Endothelial cell of umbilical vein (primary cell): ENCODE data around the gene MOB2. TPM values are rescaled to one million over a fixed set of nuclear protein-coding genes. Genes with fewer than 3 reads are reported as not detected.

Source experiments
- BruUV-seq: library from RNA; stranded (reverse); fragments of 400-500 nt; replicated peaks from 2 replicates; lab custom pipeline; 2021; lab: Mats Ljungman, UMichigan
- CTCF ChIA-PET: fragments of 300-600, 350-600 bp; sonication (Branson Sonifier 250); formaldehyde crosslinking; loops from one replicate; lab custom pipeline; 2021; ENCODE audit warnings: antibody characterized with exemption, inconsistent platforms; lab: Charles Lee
- POLR2A ChIA-PET: fragments of 300-600, 350-600 bp; sonication (Branson Sonifier 250); formaldehyde crosslinking; loops from one replicate; lab custom pipeline; 2021; ENCODE audit warnings: antibody characterized with exemption, inconsistent platforms; lab: Charles Lee
- DNase-seq: peaks from one replicate; pipeline ENCODE4 v3.0.0-alpha.2; 2011; ENCODE audit warnings: low read depth, low spot score
- FAIRE-seq: peaks from 2 replicates; lab custom pipeline; 2011; peaks lifted over from hg19 to GRCh38; lab: Jason Lieb, UNC
- H2AFZ ChIP-seq: 2 replicates; pipeline ENCODE4 v1.6.0; 2012; ENCODE audit warnings: low read depth, low read length, control low read depth, inconsistent platforms
- H3K27ac ChIP-seq: 2 replicates; pipeline ENCODE4 v1.5.1; 2011; ENCODE audit warnings: low read depth, mild to moderate bottlenecking, control low read depth, low read length, moderate library complexity; ENCODE audit not compliant: insufficient read depth
- H3K27me3 ChIP-seq, 2 experiments: 2 replicates each; pipeline versions ENCODE4 v1.6.0 to v1.6.1; 2011; ENCODE audit warnings: low read length in 2 of 2, mixed read lengths in 1 of 2; ENCODE audit not compliant: control insufficient read depth in 2 of 2, insufficient read depth in 2 of 2
- H3K36me3 ChIP-seq, 2 experiments: 2 replicates in 1 of 2; 3 replicates in 1 of 2; pipeline ENCODE4 v1.5.1; 2011; ENCODE audit warnings: low read length in 2 of 2, mild to moderate bottlenecking in 1 of 2, moderate library complexity in 1 of 2; ENCODE audit not compliant: control insufficient read depth in 2 of 2, insufficient read depth in 2 of 2; ENCODE audit errors: extremely low read depth in 1 of 2
- H3K4me1 ChIP-seq: 3 replicates; pipeline ENCODE4 v1.5.1; 2011; ENCODE audit warnings: mild to moderate bottlenecking, low read length; ENCODE audit not compliant: control insufficient read depth, insufficient read depth; ENCODE audit errors: extremely low read depth
- H3K4me2 ChIP-seq: 2 replicates; pipeline ENCODE4 v1.6.1; 2011; ENCODE audit warnings: low read length, control low read depth, mixed read lengths; ENCODE audit not compliant: insufficient read depth
- H3K4me3 ChIP-seq, 3 experiments: fragments of 200-600 bp in 1 of 3; sonication (generic), shearing (Covaris generic) in 1 of 3; replicated peaks in 1 of 3; 2 replicates each; pipeline ENCODE4 v1.5.1; 2011 to 2016; ENCODE audit warnings: control low read depth in 3 of 3, low read length in 3 of 3, mild to moderate bottlenecking in 2 of 3, inconsistent platforms in 1 of 3, low read depth in 1 of 3, moderate library complexity in 1 of 3; ENCODE audit not compliant: insufficient read depth in 1 of 3
- H3K79me2 ChIP-seq: 2 replicates; pipeline ENCODE4 v1.6.0; 2012; ENCODE audit warnings: low read length, inconsistent platforms; ENCODE audit not compliant: control insufficient read depth, insufficient read depth
- H3K9ac ChIP-seq: replicated peaks from 2 replicates; pipeline ENCODE3; 2011; ENCODE audit warnings: low read length, control low read depth; ENCODE audit not compliant: insufficient read depth; ENCODE audit errors: extremely low read depth
- H3K9me1 ChIP-seq: replicated peaks from 3 replicates; pipeline ENCODE4 v1.6.0; 2011; ENCODE audit warnings: mild to moderate bottlenecking, low read length; ENCODE audit not compliant: control insufficient read depth, insufficient read depth; ENCODE audit errors: extremely low read depth
- H3K9me3 ChIP-seq: replicated peaks from 2 replicates; pipeline ENCODE4 v1.5.1; 2012; ENCODE audit warnings: low read length, inconsistent platforms; ENCODE audit not compliant: control insufficient read depth, insufficient read depth
- H4K20me1 ChIP-seq: replicated peaks from 2 replicates; pipeline ENCODE3; 2011; ENCODE audit warnings: mild to moderate bottlenecking, low read length; ENCODE audit not compliant: control insufficient read depth, insufficient read depth; ENCODE audit errors: extremely low read depth
- EZH2 ChIP-seq: IDR thresholded peaks from 2 replicates; pipeline ENCODE4 v1.6.1; 2012; ENCODE audit warnings: borderline replicate concordance, low read depth, mild to moderate bottlenecking, moderate library complexity, low read length, inconsistent platforms; ENCODE audit not compliant: severe bottlenecking
- FOS ChIP-seq: IDR thresholded peaks from 2 replicates; pipeline ENCODE4 v1.6.1; 2011; ENCODE audit warnings: mild to moderate bottlenecking, low read length, moderate library complexity, borderline replicate concordance; ENCODE audit not compliant: insufficient read depth
- GATA2 ChIP-seq: IDR thresholded peaks from 2 replicates; pipeline ENCODE4 v1.7.0; 2011; ENCODE audit warnings: low read depth, mild to moderate bottlenecking, moderate library complexity, mixed read lengths, low read length; ENCODE audit not compliant: insufficient read length, insufficient read depth
- JUN ChIP-seq: IDR thresholded peaks from 2 replicates; pipeline ENCODE4 v1.6.1; 2011; ENCODE audit warnings: borderline replicate concordance, low read depth; ENCODE audit not compliant: insufficient read length, insufficient read depth
- MYC ChIP-seq: IDR thresholded peaks from one replicate; pipeline ENCODE4 v1.6.1; 2011; ENCODE audit warnings: mild to moderate bottlenecking, low read depth, low read length
- POLR2AphosphoS5 ChIP-seq: IDR thresholded peaks from 2 replicates; pipeline ENCODE4 v1.6.1; 2012; ENCODE audit warnings: low read depth, mild to moderate bottlenecking, control low read depth, low read length, moderate library complexity; ENCODE audit not compliant: insufficient read depth
- dilution Hi-C: fragments of 300-500 bp; cut with MboI; formaldehyde crosslinking; loops from one replicate; pipeline ENCODE4 v1.15.0; 2019; ENCODE audit warnings: low sequenced_read_pairs; ENCODE audit not compliant: extremely low pct_ligation_motif_present
- intact Hi-C: fragments of 100-400 bp; cut with micrococcal nuclease; formaldehyde crosslinking; loops from one replicate; pipeline ENCODE4 v1.10.0; 2022
- polyA plus RNA-seq, 4 experiments: library from polyadenylated mRNA; depleted of rRNA in 3 of 4; stranded (reverse) in 3 of 4; unstranded in 1 of 4; fragments of >200 nt; gene quantifications; 2 replicates each; pipeline versions ENCODE4 v1.2.1 to v1.2.3, GENCODE V29; 2011 to 2012; ENCODE audit warnings: missing spikeins in 1 of 4
- total RNA-seq: library from RNA; stranded (reverse); gene quantifications from 2 replicates; pipeline ENCODE4 v1.2.3, GENCODE V29; 2021
- TF ChIP-seq, protein P1 (sequence below), 2 donors: IDR thresholded peaks; 1 replicate in 1 of 2; 2 replicates in 1 of 2; pipeline ENCODE4 v1.5.1; 2011; ENCODE audit warnings: low read length in 2 of 2, mild to moderate bottlenecking in 2 of 2, moderate library complexity in 2 of 2, control low read depth in 1 of 2, inconsistent platforms in 1 of 2, low read depth in 1 of 2; ENCODE audit not compliant: insufficient read depth in 1 of 2; ENCODE audit errors: extremely low read depth in 1 of 2
- TF ChIP-seq, protein P2 (sequence below): IDR thresholded peaks from 2 replicates; pipeline ENCODE4 v1.6.1; 2011; ENCODE audit not compliant: insufficient read depth, insufficient read length

The MOB2 gene
- total and polyA plus RNA-seq, 2 donors (not counting 3 experiments of a cell fraction or from before 2014, with no cell fraction given) = 38.2 to 50.6 TPM

- dilution Hi-C loops = no loop called here
- CTCF ChIA-PET = interaction anchor here (1.1 to 2.4 kb wide), 2 partner anchors 53 kb away, joined by 7 to 8 read pairs; no protein-coding TSS in a partner anchor
- FAIRE-seq (no peak), DNase-seq (no peak)
- Histone ChIP-seq H3K4me3 (no peak overlapping the region), H3K9me3 (no peaks in the 10 kb centered on the region), H4K20me1 (no peaks in the 10 kb centered on the region), H3K27me3 (no peaks in the 10 kb centered on the region), H3K4me2 (no peak overlapping the region), H2AFZ (no peak overlapping the region), H3K9me1 (no peaks in the 10 kb centered on the region), H3K36me3 (no peaks in the 10 kb centered on the region), H3K4me1 (no peaks in the 10 kb centered on the region), H3K27ac (no peak overlapping the region), H3K79me2 (peaks cover 18% of the 10 kb centered on the region), H3K9ac (no peak overlapping the region)
- POLR2A ChIA-PET = no interaction called here
- intact Hi-C loops = no loop called here
- no TSS peak for BruUV-seq
- no peak for TF ChIP-seq POLR2AphosphoS5
- TF ChIP-seq MYC = no peak
- no peak for TF ChIP-seq FOS
- TF ChIP-seq GATA2 = no peak
These were observed 35.0 kb upstream of the MOB2 start for GRCh38 chr11:1521382-1522080.

DNA sequence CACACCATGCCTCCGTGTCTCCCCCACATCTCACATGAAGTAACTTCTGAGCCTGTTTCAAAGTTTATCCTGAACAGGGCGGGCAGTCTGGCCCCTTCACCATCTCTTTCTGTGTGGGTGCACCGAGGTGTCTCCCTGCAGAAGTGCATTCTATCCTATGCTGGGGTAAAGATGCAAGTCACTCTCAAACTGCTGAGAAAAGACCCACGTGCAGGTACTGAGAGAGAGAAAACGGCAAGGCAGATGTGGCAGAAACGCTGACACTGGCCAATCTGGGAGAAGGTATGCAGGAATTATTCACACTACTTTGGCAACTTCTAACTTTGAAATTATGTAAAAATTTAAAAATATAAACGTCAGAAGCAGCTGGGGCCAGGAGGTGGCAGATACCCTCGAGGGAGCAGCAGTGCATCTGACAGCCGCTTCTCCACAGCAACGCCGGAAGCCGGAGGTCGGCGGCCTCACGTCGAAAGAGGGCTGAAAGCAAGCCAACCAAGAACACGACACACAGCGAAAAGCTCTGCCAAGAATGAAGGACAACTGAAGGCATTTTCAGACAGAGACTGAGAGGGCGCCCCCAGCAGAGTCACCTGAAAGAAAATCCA lies 34.2 kb upstream of the MOB2 start:
- ChIA-PET POLR2A (no interaction called here), CTCF (interaction anchor here (1.1 kb wide), 1 partner anchor 54 kb away, joined by 7 read pairs; no protein-coding TSS in a partner anchor)
- H3K27me3 ChIP-seq = no peaks in the 10 kb centered on the region
- BruUV-seq = no TSS peak
- no peak overlapping the region for H3K27ac ChIP-seq
- no peaks in the 10 kb centered on the region for H3K4me1 ChIP-seq
- H3K4me3 ChIP-seq = no peak overlapping the region
- no peaks in the 10 kb centered on the region for H3K9me1 ChIP-seq
- intact Hi-C loops (no loop called here), dilution Hi-C loops (no loop called here)
- TF ChIP-seq, protein P1, sequence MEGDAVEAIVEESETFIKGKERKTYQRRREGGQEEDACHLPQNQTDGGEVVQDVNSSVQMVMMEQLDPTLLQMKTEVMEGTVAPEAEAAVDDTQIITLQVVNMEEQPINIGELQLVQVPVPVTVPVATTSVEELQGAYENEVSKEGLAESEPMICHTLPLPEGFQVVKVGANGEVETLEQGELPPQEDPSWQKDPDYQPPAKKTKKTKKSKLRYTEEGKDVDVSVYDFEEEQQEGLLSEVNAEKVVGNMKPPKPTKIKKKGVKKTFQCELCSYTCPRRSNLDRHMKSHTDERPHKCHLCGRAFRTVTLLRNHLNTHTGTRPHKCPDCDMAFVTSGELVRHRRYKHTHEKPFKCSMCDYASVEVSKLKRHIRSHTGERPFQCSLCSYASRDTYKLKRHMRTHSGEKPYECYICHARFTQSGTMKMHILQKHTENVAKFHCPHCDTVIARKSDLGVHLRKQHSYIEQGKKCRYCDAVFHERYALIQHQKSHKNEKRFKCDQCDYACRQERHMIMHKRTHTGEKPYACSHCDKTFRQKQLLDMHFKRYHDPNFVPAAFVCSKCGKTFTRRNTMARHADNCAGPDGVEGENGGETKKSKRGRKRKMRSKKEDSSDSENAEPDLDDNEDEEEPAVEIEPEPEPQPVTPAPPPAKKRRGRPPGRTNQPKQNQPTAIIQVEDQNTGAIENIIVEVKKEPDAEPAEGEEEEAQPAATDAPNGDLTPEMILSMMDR (IDR thresholded peaks at IDR 0.05; ENCODE audit: extremely low read depth in 1 of 2, insufficient read depth in 1 of 2, low read depth in 1 of 2, low read length in 2 of 2) = no peak
- no peak for TF ChIP-seq EZH2
- no peak for TF ChIP-seq MYC
- no peak for TF ChIP-seq FOS
- no peak for TF ChIP-seq JUN
- TF ChIP-seq, protein P2, sequence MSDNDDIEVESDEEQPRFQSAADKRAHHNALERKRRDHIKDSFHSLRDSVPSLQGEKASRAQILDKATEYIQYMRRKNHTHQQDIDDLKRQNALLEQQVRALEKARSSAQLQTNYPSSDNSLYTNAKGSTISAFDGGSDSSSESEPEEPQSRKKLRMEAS = no peak
- TF ChIP-seq GATA2 = no peak
- H2AFZ ChIP-seq = no peak overlapping the region
- no peak overlapping the region for H3K4me2 ChIP-seq
- H3K79me2 ChIP-seq = peaks cover 15% of the 10 kb centered on the region
- no peaks in the 10 kb centered on the region for H3K36me3 ChIP-seq
- no peak for FAIRE-seq
- no peak for DNase-seq
- H3K9me3 ChIP-seq = no peaks in the 10 kb centered on the region
- H4K20me1 ChIP-seq = no peaks in the 10 kb centered on the region
- H3K9ac ChIP-seq = no peak overlapping the region
